HG02884 (cell line): ENCODE measurements around the gene PAX9.

Experiments
- ATAC-seq: cut with Tn5 transposase; IDR thresholded peaks from one replicate; pipeline ENCODE4 v1.9.1; 2021; ENCODE audit warnings: mild to moderate bottlenecking, moderate library complexity; ENCODE audit not compliant: unreplicated experiment

Gene PAX9

GRCh38 chr14:36655963-36656686 is 5.5 kb upstream of the PAX9 start:
- ATAC-seq = no peak

- no peak for ATAC-seq
Measured at GRCh38 chr14:36656687-36657398, 4.8 kb upstream of the PAX9 start.

- no peak for ATAC-seq
Measured at GRCh38 chr14:36657399-36658122, 4.1 kb upstream of the PAX9 start.

- no peak for ATAC-seq
Measured at GRCh38 chr14:36658123-36659009, 3.3 kb upstream of the PAX9 start.

GRCh38 chr14:36659010-36659821 is 2.4 kb upstream of the PAX9 start:
- no peak for ATAC-seq

- ATAC-seq = no peak
Measured at GRCh38 chr14:36659822-36660735, 1.6 kb upstream of the PAX9 start.

GRCh38 chr14:36660736-36661505 is 739 bp upstream of the PAX9 start:
- no peak for ATAC-seq

- no peak for ATAC-seq
Measured at GRCh38 chr14:36662258-36662542, 540 bp downstream of the PAX9 start.

- no peak for ATAC-seq
Measured at GRCh38 chr14:36662543-36663403, 1.1 kb downstream of the PAX9 start.

- no peak for ATAC-seq
Measured at GRCh38 chr14:36663404-36664321, 2.0 kb downstream of the PAX9 start.

- ATAC-seq = no peak
Measured at GRCh38 chr14:36664322-36665193, 2.9 kb downstream of the PAX9 start.

GRCh38 chr14:36665887-36666415 is 4.3 kb downstream of the PAX9 start:
- no peak for ATAC-seq

GRCh38 chr14:36666416-36667206 is 5.0 kb downstream of the PAX9 start:
- ATAC-seq = no peak

GRCh38 chr14:36667679-36668078 is 6.0 kb downstream of the PAX9 start:
- no peak for ATAC-seq
